Central memory CD4-positive, alpha-beta T cell (primary cell): ENCODE measurements around the gene TTC36.
A peak's percentile ranks its signal among the peaks of the same experiment; 100 is the strongest.
"Not testable (repeated sequence)": the region's sequence is repeated elsewhere in the genome, so short reads cannot be mapped to it uniquely, and the experiment has no call there.

Source experiments
- DNase-seq: peaks from one replicate; pipeline ENCODE4 v3.0.0; 2022
- total RNA-seq, 3 experiments: gene quantifications; one replicate each; lab custom pipeline; 2026; lab: John Stamatoyannopoulos, UW

TTC36 gene, protein sequence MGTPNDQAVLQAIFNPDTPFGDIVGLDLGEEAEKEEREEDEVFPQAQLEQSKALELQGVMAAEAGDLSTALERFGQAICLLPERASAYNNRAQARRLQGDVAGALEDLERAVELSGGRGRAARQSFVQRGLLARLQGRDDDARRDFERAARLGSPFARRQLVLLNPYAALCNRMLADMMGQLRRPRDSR
- total RNA-seq, result 0.56 to 1.7 (median 0.77) reads per million in 3 experiments

DNA sequence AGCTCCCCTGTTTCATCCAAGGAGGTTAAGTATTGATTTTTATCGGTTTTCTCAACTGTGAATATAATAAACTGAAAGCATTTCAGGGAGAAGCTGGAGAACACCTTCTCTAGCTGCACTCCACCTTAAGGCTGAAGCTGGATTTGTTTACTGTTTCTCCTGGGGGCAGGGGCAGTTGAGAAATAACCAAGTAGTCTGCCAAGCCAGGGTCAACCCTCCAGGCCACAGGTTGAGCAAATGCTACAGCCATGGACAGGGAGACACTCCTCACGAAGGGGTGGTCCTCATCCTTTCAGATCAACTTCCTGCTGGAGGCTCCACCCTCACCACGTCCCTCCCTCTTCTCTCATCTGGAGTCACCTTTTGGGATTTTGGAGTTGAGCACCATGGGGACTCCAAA lies at the start of gene TTC36:
TSS of gene TTC36 (plus strand) at position 366 of the 400 bp plus-strand sequence. CDS start at position 387, 21 bp downstream.
- DNase-seq, result no peak

DNA sequence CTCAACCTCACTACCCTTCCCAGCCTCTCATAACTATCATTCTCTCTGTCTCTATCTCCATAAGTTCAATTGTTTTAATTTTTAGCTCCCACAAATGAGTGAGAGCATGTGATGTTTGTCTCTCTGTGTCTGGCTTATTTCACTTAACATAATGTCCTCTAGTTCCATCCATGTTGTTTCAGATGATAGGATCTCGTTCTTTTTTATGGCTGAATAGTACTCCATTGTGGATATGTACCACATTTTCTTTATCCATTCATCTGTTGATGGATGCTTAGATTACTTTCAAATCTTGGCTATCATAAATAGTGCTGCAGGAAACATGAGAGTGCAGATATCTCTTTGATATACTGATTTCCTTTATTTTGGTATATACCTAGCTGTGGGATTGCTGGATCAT lies 46.0 kb upstream of the TTC36 start:
- not testable (repeated sequence) for DNase-seq

DNA sequence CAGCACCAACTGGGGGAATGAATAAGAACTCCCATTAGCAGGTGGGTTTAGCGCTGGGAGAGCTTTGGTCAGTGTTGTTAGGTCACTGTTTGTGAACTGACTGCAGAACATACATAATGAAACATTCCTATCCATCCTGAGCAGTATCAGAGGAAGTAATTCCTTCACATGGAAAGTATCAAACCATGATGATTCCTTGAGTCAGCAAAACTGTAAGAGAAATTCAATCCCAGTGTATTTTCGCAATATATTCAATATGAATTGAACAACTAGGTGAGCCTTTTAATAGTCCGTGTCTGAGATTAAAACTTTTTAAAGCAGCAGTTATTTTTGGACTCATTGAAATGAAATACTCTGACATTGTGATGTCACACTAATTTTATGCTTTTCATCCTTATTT lies 42.9 kb upstream of the TTC36 start:
- no peak for DNase-seq

DNA sequence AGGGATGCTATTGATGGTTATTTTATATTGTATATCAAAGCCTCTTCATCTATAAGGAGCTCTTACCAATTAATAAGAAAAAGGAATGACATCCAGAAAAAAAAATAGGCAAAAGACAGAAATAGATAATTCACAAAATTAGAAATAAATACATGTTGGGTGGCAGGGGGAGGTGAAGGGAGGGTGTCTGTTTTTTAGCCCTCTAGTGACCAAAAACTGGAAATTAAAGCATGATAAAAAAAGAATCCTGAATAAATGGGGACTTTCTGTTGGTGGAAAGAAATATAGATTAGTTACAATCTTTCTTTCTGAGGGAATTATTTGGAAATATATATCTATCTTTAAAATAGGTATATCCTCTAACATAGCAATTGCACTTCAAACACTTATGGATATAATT lies 42.0 kb upstream of the TTC36 start:
- no peak for DNase-seq

DNA sequence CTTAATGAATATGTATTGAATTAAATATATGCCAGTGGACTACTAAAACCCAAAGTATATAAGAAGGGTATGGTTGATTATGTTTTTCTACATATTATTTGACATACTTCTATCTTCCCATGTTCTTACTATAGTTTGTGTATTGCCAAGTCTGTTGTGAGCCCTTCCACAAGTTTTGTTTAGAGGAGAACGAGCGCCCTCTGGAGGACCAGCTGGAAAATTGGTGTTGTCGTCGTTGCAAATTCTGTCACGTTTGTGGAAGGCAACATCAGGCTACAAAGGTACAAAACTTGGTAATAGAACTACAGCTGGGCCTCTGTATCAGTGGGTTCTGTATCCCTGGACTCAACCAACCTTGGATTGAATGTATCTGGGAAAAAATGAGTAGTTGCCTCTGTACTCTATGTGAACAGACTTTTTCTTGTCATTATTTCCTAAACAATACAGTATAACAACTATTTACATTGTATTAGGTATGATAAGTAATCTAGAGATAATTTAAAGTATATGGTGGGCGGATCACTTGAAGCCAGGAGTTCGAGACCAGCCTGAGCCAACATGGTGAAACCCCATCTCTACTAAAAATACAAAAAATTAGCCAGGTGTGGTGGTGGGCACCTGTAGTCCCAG lies 38.7 kb upstream of the TTC36 start:
- peak; percentile 75 for DNase-seq

DNA sequence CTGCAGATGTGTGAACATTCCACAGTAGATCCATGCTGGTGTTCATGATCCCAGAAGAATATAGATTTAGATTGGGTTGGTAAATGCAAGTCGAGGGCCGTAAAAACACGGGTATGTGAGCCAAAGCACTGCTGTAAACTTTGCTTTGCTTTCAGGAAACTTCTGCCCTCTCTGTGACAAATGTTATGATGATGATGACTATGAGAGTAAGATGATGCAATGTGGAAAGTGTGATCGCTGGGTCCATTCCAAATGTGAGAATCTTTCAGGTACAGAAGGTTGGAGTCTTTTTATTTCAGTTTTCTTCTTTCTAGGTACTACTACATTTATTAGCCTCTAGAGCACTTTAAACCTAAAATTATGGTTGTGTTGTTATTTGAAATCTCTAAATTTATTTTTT lies 36.2 kb upstream of the TTC36 start:
- no peak for DNase-seq

DNA sequence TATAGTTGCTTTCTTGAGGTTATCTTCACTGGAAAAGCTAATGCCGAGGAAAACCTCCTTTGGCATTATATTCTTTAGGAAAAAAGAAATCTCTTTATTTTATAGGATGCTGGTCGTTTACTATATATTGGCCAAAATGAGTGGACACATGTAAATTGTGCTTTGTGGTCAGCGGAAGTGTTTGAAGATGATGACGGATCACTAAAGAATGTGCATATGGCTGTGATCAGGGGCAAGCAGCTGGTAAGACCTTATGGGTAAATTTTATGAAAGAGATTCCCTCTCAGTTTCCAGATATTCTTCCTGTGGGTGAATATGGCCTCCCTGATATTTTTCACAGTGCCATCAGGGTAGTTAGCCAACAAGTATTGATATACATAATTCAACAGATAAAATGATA lies 29.4 kb upstream of the TTC36 start:
- DNase-seq, result no peak

DNA sequence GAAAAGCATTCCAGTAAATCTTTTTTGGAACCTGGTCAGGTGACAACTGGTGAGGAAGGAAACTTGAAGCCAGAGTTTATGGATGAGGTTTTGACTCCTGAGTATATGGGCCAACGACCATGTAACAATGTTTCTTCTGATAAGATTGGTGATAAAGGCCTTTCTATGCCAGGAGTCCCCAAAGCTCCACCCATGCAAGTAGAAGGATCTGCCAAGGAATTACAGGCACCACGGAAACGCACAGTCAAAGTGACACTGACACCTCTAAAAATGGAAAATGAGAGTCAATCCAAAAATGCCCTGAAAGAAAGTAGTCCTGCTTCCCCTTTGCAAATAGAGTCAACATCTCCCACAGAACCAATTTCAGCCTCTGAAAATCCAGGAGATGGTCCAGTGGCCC lies 24.1 kb upstream of the TTC36 start:
- DNase-seq, result no peak

DNA sequence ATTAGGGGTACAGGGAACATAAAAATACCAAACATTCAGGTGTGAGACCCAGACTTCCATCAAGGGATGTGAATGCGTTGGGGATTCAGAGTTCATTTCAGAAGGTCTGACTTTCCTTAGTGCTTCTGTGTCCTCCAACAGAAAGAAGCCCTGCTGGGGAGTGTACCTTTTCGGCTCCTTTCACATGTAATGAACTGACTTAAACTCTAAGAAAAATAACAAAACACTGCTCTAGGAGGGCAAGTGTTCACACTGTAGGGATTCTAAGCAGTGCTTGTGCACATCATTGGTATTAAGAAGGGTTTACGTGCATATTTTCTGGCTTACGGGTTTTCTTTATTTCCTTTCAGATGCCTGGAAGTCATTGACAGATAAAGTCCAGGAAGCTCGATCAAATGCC lies 15.7 kb upstream of the TTC36 start:
- no peak for DNase-seq

DNA sequence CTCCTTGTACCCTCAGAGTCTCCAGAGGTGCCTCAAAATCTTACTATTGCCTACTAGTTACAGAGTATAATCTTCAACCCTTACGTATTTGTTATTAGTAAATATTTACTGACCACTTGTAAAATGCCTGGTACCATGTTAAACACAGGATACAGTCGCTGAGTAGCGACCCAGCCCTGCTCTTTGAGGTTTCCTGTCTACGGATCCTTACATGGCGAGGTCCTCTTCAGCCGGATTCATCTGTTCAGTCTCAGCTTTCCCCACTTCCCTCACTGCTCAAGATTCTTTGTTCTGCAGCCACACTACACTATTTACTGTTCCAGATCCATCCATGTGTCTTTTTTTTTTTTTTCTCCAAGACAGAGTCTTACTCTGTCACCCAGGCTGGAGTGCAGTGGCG lies 13.2 kb upstream of the TTC36 start:
- no peak for DNase-seq

DNA sequence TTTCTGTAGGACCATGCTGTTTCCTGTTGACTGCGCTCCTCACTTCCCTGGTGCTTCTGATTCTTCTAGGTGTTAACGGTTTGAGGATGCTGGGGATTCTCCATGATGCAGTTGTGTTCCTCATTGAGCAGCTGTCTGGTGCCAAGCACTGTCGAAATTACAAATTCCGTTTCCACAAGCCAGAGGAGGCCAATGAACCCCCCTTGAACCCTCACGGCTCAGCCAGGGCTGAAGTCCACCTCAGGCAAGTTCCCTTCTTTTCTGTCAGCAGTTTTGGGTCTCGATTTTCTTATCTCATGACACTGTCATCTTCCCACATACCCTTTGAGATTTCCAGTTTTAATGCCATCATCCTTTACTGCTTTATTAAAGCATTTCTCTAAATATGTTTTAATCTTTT lies 7.7 kb upstream of the TTC36 start:
- no peak for DNase-seq

DNA sequence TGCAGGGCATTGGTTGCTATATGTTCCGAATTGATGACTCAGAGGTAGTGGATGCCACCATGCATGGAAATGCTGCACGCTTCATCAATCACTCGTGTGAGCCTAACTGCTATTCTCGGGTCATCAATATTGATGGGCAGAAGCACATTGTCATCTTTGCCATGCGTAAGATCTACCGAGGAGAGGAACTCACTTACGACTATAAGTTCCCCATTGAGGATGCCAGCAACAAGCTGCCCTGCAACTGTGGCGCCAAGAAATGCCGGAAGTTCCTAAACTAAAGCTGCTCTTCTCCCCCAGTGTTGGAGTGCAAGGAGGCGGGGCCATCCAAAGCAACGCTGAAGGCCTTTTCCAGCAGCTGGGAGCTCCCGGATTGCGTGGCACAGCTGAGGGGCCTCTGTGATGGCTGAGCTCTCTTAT lies 5.4 kb upstream of the TTC36 start:
- no peak for DNase-seq

DNA sequence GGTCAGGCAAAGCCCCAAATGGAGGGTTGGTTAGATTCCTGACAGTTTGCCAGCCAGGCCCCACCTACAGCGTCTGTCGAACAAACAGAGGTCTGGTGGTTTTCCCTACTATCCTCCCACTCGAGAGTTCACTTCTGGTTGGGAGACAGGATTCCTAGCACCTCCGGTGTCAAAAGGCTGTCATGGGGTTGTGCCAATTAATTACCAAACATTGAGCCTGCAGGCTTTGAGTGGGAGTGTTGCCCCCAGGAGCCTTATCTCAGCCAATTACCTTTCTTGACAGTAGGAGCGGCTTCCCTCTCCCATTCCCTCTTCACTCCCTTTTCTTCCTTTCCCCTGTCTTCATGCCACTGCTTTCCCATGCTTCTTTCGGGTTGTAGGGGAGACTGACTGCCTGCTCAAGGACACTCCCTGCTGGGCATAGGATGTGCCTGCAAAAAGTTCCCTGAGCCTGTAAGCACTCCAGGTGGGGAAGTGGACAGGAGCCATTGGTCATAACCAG lies 4.7 kb upstream of the TTC36 start:
- DNase-seq, result no peak

DNA sequence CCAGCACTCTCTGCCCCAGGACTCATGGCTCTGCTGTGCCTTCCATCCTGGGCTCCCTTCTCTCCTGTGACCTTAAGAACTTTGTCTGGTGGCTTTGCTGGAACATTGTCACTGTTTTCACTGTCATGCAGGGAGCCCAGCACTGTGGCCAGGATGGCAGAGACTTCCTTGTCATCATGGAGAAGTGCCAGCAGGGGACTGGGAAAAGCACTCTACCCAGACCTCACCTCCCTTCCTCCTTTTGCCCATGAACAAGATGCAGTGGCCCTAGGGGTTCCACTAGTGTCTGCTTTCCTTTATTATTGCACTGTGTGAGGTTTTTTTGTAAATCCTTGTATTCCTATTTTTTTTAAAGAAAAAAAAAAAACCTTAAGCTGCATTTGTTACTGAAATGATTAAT lies 2.9 kb upstream of the TTC36 start:
- DNase-seq, result no peak

DNA sequence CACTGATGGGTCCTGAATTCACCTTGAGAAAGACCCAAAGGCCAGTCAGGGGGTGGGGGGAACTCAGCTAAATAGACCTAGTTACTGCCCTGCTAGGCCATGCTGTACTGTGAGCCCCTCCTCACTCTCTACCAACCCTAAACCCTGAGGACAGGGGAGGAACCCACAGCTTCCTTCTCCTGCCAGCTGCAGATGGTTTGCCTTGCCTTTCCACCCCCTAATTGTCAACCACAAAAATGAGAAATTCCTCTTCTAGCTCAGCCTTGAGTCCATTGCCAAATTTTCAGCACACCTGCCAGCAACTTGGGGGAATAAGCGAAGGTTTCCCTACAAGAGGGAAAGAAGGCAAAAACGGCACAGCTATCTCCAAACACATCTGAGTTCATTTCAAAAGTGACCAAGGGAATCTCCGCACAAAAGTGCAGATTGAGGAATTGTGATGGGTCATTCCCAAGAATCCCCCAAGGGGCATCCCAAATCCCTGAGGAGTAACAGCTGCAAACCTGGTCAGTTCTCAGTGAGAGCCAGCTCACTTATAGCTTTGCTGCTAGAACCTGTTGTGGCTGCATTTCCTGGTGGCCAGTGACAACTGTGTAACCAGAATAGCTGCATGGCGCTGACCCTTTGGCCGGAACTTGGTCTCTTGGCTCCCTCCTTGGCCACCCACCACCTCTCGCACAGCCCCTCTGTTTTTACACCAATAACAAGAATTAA lies 2.4 kb upstream of the TTC36 start:
- DNase-seq, result no peak

DNA sequence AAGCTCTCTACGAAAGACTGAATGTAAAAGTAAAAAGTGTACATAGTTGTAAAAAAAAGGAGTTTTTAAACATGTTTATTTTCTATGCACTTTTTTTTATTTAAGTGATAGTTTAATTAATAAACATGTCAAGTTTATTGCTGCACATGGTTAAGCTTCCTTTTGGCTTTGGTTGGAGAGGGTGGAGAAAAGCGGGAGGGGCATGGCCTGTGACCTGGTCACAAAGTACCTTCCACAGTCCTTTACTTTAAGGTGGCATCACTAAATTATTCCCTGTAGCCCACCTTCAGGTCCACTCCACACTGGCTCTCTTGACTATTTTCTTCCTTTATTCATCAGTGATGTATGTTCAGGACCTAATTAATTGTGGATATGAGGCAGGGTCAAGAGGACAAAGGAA lies 586 bp upstream of the TTC36 start:
- DNase-seq, result no peak

DNA sequence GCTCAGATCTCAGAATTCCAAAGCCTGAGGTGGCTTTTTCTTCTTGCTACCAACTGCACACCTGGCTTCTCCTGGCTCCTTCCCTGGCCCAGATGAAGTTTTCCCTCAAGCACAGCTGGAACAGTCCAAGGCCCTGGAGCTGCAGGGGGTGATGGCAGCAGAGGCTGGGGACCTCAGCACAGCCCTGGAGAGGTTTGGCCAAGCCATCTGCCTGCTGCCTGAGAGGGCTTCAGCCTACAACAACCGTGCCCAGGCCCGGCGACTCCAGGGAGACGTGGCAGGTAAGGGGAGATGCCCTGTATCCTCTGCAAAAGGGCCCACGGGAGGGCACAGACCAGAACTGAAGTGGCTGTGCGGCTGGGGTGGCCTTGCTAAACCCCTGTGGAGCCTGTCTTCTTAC lies 1.2 kb downstream of the TTC36 start:
- no peak for DNase-seq

DNA sequence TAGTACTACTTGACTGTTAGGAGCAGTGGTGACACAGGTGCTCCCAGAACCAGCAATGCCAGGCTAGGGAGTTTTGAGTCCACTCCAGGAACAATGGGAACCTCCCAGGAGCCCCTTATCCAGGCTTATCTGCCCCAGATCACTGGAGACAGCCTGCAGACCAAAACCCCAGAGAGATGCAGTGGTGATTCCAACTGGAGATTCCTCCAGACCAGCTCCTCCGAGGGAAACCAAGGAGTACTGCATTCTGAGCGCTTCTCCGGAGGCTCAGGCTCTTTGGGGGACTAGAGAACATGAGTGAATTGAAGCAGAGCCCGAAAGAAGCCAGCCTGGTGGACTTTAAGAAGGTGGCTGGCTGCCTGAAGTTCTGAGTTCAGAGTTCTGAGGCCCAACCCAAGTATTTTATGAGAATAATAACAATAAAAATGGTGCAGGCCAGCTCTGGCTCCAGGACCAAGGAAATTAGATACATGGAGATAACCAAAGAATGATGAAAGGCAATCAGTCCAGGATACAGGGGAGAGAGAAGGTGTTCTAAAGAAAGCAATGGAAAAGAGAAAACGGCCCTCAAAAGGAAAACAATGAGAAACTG lies 2.4 kb downstream of the TTC36 start:
- DNase-seq, result no peak

DNA sequence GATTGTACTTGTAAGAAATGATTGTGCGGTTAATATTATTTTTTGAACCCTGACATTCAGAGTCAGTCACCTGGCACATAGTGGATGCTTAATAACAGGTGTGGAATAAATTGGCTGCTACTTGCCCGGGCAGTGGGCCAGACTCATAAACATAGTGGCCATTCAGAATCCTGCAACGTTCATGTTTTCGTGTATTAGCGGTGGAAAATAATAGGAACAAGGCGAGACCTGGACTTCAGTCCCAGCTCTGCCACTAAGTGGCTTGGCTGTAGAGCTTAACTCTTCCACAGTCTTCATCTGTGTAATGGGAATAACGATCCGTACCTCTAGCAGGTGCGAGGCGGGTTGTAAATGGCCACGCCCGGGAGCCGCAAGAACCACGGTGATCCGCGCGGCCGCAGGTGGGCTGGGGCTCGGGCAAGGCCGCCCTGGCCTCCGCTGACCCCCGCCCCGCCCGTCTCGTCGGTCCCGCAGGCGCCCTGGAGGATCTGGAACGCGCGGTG lies 3.0 kb downstream of the TTC36 start:
- DNase-seq, result peak; percentile 10

DNA sequence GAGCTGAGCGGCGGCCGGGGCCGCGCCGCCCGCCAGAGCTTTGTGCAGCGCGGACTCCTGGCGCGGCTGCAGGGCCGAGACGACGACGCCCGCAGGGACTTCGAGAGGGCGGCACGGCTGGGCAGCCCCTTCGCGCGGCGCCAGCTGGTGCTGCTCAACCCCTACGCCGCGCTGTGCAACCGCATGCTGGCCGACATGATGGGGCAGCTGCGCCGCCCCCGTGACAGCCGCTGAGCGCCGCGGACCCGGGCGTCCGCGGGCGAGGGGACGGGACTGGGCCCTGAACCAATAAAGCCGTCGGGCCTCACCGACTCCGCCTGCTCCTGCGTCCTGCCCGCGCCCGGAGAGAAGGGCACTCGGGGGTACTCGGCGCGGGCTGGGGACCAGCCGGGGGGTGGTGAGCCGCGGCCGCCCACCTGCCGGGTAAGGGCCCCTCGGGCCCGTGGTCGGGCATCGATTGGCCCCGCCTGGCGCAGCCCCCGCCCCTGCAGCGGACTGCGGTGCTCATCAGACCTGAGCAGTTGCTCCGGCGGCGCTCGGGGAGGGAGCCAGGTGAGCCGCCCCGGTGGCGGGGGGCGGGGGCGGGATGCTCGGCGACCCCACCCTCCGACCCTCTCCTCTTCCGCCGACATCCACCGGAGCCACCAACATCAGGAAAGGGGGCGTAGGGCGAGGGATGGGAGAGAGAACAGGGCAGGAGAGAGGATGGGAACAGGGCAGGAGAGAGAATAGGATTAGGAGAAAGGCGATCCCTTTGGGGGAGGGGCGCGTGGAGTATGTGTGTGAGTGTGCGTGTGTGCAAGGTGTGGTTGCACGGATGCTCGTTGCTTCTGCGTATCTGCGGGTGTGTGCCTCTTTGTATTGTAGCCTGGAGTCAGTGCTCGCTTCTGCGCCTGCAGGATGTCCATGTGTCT lies 3.7 kb downstream of the TTC36 start, which contains the start of gene TMEM25:
TSS of gene TMEM25 (plus strand) at position 510 of the 914 bp plus-strand sequence. CDS start 610 bp downstream, outside the sequence.
- DNase-seq, result peak; percentile 68

DNA sequence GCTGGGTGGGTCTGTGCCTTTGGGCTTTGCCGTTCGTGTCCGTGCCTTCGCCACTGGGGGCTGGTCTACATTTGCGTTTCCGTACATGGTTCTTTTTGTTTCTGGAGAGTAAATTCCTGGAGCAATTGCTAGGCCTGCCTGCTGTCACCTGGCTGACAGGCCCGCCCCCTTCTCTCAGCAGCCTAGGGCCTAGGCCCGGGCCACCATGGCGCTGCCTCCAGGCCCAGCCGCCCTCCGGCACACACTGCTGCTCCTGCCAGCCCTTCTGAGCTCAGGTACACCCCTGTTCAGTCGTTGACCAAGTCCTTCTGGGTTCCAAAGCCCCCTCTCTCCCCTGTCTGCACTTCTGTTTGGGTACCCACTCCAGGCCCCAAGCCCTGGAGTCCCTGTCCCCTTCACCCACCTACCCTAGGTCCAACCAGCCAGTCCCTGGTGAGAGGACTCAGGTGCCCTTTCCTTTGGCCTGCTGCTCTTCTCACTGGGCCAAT lies 4.4 kb downstream of the TTC36 start:
- no peak for DNase-seq

DNA sequence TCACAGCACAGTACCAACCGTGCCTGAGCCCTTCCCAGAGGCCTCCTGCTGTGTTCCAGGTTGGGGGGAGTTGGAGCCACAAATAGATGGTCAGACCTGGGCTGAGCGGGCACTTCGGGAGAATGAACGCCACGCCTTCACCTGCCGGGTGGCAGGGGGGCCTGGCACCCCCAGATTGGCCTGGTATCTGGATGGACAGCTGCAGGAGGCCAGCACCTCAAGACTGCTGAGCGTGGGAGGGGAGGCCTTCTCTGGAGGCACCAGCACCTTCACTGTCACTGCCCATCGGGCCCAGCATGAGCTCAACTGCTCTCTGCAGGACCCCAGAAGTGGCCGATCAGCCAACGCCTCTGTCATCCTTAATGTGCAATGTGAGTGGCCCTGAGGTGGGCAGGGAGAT lies 4.8 kb downstream of the TTC36 start:
- DNase-seq, result no peak
